Measurements from ENCODE around the gene PRPF18.

Gene PRPF18

GRCh38 chr10:13608246-13608853 lies 21.6 kb downstream of the PRPF18 start:
- no peak for FAIRE-seq

GRCh38 chr10:13612654-13613373 lies 26.0 kb downstream of the PRPF18 start:
- no peak for FAIRE-seq

GRCh38 chr10:13613519-13613918 lies 26.8 kb downstream of the PRPF18 start:
- no peak for FAIRE-seq

- FAIRE-seq = no peak
These were observed 28.0 kb downstream of the PRPF18 start for GRCh38 chr10:13614530-13615332.

DNA sequence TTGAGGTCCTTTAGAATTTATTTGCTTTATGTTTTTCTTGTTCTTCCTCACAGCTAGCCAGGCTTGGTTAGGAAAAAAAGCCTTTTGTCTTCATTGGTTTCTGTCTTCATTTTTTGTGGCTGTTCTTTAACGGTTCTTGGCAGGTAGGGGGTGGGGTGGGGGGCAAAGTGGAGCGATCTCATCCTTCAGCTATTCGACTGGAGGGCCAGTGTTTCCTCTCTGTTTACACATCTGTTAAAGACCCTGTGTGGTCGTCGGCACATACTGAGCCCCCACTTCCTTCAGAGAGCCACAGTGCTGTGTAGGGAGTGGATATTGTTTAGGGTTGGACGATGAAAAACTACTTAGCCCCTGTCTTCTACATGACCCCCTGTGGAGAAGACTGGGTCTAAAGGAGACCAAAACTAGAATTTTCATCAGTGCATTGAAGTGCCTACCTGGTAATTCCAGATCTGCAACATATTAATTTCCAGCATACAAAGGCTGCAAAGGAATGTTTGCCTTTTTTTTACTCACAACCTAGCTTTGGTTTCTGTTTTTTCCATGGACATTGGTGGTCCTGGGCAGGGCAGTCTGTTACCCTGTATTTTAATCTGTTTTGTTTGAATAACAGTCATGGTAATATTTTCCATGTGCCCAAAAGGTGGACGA lies 29.0 kb downstream of the PRPF18 start:
- no peak for FAIRE-seq

GRCh38 chr10:13617116-13617515 lies 30.4 kb downstream of the PRPF18 start:
- FAIRE-seq = no peak

DNA sequence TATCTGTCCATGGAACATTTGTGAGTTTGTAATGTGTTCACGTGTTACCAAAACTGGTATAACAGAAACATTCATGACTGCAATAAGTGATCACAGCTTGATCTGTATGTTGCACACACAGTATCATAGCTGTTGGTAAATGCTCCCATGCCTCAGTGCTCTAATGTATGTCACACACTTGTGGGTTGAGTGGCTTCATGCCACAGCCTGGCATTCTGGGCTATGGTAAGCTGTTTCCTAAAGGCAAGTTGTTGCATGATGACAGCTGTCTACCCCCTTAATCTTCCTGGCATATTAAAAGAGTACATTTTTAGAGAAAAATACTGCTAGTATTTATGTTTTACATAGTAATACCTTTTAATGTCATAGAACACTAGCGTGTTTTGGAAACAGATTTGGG lies 35.2 kb downstream of the PRPF18 start:
- no peak for FAIRE-seq

- no peak for FAIRE-seq
These were observed 37.9 kb downstream of the PRPF18 start for GRCh38 chr10:13624630-13625029.

DNA sequence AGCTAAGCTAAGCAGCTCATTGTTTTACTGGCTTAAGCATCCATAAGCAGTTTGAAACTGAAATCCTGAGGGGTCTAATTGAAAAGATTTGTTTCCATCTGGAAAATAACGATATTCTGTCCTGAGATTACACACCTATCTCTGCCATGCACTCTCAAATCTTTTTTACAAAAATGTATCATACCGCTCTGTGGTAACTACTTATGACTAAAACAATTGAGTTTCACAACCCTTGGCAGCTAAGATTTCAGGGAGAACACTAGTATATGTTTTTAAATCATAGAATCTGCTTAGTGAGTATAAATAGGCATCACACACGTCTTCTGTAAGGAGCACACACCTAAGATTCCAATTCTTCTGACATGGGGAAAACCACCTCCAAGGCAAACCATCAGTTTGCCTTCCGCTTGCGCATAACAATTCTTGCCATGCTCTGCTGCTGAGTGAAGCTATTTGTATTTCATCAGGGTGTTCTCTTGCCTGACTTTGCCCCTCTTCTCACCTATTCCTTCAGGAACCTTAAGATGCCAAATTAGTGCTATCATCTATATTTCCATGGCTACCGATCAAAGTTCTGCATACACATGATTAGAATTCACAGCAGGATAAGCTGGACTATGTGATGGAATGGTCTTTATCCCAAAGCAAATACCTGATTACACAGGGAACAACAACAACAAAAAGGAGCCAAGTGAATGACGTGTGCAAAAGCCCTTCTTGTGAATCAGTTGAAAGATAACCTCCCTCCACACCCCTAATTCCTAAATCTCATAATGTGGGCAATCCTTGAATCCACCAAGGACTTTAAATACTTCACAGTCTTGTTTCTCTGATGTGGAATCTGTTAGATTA lies 40.9 kb downstream of the PRPF18 start:
- no peak for FAIRE-seq

DNA sequence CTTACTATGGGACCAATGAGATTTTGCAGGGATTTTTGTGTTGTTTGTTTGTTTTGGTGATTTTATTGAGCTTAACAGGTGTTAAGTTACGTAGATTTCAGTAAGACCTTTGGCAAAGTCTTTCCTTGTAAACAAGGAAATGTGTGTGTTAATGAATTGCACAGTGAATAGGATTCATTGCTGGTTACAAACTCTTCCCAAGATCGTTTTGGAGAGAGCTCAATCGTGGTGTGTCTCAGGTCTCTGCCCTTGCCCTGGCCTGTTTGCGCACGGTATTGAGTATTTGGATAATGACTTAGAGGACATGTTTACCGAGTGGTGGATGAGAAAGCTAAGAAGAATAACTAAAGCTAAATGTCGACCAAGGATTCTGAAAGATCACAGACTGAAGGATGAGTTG lies 41.9 kb downstream of the PRPF18 start:
- FAIRE-seq = no peak

DNA sequence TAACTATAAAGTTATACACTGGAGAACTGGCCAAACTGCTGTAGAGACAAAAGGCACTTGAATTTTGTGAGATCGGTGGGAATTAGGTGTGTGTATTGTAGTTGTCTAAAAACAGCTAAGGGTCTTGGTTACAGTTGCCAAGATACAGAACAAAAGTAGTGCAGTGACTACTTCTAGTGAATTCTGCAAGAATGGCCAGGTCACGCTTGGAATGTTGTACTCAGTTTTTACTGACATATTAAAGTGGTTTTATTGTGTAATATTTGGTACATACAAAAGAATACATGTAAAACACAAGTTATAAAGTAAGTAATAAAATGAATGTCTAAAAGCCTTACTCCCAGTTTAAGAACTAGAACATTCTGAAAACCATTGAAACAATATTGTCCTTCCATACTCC lies 42.4 kb downstream of the PRPF18 start:
- no peak for FAIRE-seq

DNA sequence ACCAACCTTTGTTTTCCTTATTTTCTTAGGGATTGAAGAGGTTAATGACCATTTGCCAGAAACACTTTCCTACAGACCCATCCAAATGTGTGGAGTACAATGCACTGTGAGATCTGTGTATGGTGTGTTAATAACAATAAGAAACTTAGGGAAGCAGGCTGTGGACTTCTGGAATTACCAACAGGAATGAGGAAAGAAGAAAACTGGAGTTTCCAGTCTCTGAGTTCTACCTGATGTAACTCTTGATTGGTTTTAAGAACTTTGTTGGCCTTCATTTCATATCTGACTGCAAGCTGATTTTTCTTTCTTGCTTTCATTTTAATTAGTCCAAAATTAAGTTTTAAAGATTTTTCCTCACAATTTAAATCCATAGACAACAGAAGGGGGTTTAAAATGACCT lies 43.5 kb downstream of the PRPF18 start:
- FAIRE-seq = no peak

DNA sequence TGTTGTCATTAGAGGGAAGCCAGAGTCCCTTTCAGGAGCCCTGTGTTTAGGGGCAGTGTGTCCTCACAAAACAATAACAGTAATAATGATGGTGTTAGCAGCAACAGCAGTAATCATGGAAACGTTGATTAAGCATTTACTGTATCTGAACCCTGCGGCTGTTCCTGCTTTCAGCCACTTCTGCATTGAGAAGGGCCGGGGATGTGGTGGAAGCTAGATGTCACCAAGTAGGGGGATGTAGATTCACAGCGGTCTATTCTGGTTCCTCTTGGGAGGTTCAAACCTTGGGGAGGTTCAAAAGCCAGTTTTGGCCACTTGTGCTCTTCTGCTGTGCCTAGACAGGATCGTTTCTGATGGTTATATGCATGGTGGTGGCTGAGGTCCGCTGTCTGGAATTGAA lies 44.8 kb downstream of the PRPF18 start:
- FAIRE-seq = no peak

DNA sequence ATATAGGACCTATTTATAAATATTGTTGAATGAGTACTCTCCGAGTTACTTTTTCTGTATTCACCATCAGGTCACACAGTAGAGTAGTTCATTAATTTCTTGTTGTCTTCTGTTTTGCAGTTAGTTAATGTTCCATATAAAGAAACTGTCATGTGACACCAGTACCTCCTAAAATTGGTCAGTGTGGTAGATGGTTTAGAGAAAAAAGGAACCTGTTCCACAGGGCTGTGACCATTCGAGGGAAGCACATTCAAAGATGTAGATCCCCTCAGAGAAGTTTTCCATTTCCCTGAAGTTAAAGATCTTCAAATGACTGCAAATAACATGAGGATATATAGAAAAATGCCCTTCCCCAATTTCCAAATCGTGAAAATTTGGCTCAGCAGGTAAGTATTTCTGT lies 45.7 kb downstream of the PRPF18 start:
- no peak for FAIRE-seq

- no peak for FAIRE-seq
These were observed 46.2 kb downstream of the PRPF18 start for GRCh38 chr10:13632884-13633440.

- no peak for FAIRE-seq
These were observed 46.9 kb downstream of the PRPF18 start for GRCh38 chr10:13633689-13634088.

DNA sequence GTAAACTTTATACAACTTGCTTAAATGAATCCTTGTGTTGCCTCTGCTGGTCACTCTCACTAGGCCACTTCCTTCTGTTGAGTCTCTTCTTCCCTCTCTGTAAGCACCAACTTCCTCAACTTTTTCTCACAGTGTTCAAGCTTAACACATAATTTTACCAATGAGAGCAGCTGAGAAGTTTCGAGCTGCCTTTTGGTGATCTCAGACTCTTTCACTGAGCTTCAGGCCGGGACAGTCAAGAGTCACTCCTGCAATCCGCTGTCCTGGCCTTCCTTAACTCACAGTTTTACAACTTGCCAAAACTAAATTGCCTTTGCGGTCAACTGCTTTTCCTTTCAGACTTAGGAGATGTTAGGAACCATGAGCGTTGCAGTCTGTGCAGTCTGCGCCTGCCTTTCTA lies 47.4 kb downstream of the PRPF18 start:
- FAIRE-seq = no peak

DNA sequence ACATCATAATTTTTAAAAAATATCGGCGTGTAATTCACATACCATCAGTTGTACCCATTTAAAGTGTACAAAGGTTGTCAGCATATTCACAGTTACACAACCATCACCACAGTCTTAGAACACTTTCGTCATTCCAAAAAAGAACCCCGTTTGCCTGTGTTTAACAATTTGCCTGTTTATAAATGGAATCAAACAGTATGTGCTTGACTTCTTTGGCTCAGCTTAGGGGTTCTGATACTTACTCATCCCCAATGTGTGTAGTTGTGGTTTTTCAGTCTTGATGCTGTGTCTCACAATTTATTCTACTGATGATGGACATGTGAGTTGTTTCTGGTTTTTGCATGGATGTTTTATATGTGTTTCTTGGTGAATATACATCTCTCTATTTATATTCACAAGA lies 50.0 kb downstream of the PRPF18 start:
- FAIRE-seq = no peak

DNA sequence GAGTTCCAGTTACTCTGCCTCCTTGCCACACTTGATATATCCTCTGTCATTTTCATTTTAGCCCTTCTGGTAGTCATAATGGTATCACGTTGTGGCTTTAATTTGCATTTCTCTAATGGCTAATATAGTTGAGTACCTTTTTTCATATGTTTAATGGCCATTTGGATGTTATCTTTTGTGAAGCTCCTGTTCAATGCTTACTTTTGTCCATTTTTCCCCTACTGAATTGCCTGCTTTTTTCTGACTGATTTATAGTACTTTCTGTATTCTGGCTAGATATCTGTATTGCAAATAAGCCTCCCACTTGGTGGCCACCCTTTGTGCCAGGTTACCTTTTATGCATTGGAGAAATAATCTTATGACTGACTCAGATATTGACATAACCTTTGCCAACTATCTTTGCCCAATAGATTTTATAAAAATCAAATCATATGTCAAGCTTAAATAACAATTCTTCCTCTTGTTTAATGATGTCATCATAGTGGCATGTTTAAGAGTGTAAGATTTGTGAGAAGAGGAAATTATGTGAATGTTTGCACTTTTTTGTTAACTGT lies 50.6 kb downstream of the PRPF18 start:
- no peak for FAIRE-seq

- no peak for FAIRE-seq
These were observed 51.1 kb downstream of the PRPF18 start for GRCh38 chr10:13637894-13638293.

DNA sequence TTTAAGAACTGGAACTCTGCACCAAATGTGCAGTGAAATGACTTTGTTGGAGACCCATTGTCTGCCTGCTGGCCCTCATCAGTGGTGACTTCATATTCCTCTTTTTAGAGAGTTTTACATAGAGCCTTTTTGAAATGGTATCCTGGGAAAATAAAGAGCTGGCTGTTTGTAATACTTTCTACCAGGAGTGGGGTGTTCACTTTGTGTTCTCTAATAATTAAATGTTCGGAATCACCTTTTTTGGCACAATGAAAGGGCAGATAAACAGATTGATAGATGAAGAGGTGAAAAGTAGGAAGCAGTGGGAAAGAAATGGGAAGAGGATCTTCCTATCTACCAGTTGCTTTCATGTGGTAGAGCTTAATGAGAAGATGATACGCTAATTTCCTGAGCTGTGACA lies 55.5 kb downstream of the PRPF18 start:
- FAIRE-seq = no peak

- no peak for FAIRE-seq
These were observed 56.3 kb downstream of the PRPF18 start for GRCh38 chr10:13643016-13643415.

All from colon (tissue), 2 donors.